Thoracic aorta endothelial cell (primary cell): ENCODE results near the gene SCCPDH. TPM values are rescaled to one million over a fixed set of nuclear protein-coding genes. Genes with fewer than 3 reads are reported as not detected.

ENCODE experiments used
- small RNA-seq: library from RNA; depleted of rRNA; stranded (forward); fragments of <200 nt; gene quantifications from one replicate; pipeline ENCODE3, GENCODE V24; 2012
- total RNA-seq: library from RNA; depleted of rRNA; stranded (reverse); fragments of >200 nt; gene quantifications from 2 replicates; pipeline ENCODE4 v1.2.3, GENCODE V29; 2012

SCCPDH gene, protein sequence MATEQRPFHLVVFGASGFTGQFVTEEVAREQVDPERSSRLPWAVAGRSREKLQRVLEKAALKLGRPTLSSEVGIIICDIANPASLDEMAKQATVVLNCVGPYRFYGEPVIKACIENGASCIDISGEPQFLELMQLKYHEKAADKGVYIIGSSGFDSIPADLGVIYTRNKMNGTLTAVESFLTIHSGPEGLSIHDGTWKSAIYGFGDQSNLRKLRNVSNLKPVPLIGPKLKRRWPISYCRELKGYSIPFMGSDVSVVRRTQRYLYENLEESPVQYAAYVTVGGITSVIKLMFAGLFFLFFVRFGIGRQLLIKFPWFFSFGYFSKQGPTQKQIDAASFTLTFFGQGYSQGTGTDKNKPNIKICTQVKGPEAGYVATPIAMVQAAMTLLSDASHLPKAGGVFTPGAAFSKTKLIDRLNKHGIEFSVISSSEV
- total RNA-seq = 55.9 and 56.5 TPM in 2 replicates

DNA sequence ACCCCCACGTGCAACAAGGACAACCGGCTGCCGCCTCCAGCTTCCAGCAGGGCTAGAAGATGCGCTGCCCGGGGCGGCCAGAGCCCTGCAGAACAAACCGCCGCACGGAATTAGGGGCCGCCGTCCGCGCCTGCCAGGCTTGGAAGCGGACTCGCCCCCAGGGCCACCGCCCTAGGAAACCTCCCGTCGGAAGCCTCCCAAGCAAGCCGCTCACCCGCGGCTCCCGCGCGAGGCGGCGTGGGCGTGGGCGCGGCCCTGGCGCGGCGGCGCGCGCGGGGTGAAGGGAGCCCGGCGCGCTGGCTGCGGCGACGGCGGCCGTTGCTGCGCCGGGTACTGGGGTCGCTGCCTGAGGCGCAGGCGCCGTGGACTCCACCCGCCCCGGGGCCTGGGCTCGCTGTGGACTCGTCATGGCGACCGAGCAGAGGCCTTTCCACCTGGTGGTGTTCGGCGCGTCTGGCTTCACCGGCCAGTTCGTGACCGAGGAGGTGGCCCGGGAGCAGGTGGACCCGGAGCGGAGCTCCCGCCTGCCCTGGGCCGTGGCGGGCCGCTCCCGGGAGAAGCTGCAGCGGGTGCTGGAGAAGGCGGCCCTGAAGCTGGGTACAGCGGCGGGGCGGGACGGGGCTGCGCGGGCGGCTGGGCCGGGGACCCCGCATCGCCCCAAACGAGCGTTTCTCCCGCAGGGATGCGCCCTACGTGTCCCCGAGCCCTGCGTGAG, at the start of gene SCCPDH:
Gene SCCPDH, plus strand, starts transcription at position 394 of the 715 bp plus-strand sequence. Its CDS starts 14 bp downstream, at position 408.

Small RNA genes within 50 kb of the gene (small RNA-seq; reads per million reads assigned to genes)
- gene AC113174.1 = not detected

Other genes starting within 250 kb of the SCCPDH start
- 26.9 and 27.0 TPM in 2 replicates for gene SMYD3, start 217.1 kb upstream of the SCCPDH start, total RNA-seq
- gene TFB2M, start 158.1 kb upstream of the SCCPDH start, total RNA-seq = 28.7 and 29.9 TPM in 2 replicates
- 18.8 and 19.0 TPM in 2 replicates for gene CNST, start 158.0 kb upstream of the SCCPDH start, total RNA-seq
- gene AHCTF1, start 207.5 kb downstream of the SCCPDH start, total RNA-seq = 63.0 and 69.0 TPM in 2 replicates